ENCODE data around the gene WNK2.
A peak's percentile ranks its signal among the peaks of the same experiment; 100 is the strongest.

The WNK2 gene

GRCh38 chr9:93268551-93269314 lies 84.8 kb downstream of the WNK2 start:
- peak; percentile 96 for DNase-seq

DNA sequence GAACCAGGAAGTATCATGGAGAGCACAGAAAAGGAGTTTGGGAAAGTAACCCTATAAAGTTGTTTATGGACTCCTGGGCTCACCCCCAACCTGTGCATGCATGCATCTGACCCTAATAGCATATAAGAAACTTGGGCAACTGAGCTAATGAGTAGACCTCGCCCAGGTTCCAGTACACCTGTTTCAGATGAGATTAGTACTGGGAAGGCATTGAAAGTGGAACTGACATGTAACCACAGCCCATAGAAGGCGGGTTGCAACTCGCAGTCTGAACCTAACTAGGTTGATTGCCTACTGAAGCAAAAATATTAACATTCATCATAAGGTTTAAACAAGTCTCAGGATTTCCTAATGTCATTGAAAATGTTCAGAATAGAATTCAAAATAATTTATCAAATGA lies 87.0 kb downstream of the WNK2 start:
- no peak for DNase-seq

DNA sequence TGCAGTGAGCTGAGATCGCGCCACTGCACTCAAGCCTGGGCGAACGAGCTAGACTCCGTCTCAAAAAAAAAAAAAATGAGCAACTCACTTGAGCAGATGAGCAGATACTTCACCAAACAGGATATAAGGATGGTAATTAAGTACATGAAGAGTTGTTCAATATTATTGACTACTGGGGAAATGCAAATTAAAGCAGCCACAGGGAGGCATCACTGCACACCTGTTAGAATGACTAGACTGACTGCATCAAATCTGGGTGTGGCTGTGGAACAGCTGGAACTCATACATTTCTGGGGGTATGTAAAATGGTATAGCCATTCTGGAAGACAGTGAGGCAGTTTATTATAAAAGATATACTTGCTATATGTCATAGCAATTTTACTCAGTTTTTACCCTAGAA lies 93.0 kb downstream of the WNK2 start:
- no peak for DNase-seq

DNA sequence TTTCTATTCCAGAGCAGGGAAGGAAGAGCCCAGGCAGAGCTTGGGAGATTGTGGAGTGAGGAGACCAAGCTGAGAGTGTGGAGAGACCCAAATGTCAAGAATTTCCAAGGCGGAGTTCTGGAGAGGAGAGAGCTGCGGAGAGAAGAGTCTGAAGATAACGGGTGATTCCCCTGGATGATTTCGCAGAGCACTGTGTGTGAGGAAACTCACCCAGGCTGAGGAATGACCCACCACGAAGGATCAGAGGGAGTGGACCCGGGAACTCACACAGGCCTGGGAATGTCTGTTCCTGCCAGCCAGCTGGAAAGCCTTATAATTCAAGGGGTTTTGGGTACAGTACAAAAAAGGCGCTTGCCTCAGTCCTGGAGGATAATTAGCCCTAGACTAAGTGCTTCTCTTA lies 94.2 kb downstream of the WNK2 start:
- DNase-seq, result no peak

DNA sequence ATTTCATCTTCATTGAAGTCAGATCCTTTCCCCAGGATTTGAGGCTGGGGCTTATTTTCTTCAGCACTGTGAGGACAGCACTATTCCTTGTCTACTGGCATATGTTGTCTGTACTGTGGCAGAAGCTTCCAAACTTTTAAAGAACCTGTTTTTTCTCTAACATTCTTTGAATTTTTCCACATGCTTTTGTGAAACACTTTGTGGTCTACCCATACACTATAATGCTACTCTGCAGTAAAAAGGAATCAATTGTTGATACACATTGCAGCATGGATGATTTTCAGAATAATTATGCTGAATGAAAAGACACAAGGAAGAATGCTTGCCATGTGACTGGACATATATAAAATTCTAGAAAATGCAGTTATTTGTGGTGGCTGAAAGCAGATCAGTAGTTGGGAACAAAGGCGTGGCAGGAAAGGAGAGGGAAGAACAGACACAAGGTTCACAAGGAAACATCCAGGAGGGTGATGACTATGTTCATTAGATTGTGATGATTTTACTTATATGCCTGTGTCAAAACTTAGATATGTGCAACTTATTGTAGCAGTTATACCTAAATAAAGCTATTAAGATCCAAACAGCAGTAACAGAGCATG lies 96.8 kb downstream of the WNK2 start:
- no peak for DNase-seq

- DNase-seq, result peak; percentile 49
Measured at GRCh38 chr9:93286252-93287188, 102.6 kb downstream of the WNK2 start.

DNA sequence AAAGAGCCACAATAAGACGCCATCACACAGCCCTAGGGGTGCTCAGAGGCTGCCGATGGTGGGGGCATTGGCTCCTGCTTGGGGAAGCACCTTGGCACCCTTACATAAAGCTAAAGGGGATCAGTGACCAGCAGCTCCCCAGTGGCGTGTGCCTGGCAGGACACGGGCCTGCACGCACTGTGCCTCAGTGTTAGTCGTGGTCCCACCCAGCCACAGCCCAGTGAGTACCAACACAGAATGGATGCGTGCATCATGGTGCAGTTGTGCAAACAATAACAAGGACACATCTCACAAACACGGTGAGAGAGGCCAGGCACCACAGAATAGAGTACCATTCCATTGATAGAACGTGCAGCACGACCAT lies 103.2 kb downstream of the WNK2 start:
- no peak for DNase-seq

DNA sequence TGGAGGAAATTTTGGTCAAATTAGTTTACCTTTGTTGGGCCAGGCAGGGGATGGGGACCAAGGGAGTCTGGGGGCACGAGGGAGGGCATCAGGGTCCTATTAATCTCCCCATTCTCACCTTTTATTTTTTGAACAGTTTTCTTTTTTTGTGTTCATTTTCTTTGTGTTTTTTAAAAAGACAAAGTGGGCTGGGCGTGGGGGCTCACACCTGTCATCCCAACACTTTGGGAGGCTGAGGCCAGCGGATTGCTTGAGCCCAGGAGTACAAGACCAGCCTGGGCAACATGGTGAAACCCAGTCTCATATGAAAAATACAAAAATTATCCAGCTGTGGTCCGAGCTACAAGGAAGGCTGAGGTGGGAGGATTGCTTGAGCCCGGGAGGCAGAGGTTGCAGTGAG lies 103.7 kb downstream of the WNK2 start:
- no peak for DNase-seq

DNA sequence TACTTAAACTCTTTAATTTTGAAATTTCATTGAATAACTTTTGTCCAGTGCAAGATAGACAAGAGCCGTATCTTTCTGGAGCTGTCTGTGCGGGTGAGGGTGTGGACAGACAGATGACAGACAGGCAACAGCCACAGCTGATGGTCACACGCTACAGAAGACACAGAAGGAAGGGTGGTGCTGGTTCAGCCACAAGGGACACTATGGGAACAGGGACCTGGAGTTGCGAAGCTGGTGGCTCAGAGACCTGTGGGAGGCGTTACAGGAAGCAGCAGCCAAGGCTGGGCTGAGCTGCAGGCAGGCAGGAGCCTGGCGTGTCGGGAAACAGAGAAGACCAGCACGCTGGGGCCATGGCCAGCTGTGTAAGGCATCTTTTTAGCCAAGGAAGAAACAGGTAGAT lies 104.4 kb downstream of the WNK2 start:
- DNase-seq, result no peak

- no peak for DNase-seq
Measured at GRCh38 chr9:93288891-93289883, 105.2 kb downstream of the WNK2 start.

DNA sequence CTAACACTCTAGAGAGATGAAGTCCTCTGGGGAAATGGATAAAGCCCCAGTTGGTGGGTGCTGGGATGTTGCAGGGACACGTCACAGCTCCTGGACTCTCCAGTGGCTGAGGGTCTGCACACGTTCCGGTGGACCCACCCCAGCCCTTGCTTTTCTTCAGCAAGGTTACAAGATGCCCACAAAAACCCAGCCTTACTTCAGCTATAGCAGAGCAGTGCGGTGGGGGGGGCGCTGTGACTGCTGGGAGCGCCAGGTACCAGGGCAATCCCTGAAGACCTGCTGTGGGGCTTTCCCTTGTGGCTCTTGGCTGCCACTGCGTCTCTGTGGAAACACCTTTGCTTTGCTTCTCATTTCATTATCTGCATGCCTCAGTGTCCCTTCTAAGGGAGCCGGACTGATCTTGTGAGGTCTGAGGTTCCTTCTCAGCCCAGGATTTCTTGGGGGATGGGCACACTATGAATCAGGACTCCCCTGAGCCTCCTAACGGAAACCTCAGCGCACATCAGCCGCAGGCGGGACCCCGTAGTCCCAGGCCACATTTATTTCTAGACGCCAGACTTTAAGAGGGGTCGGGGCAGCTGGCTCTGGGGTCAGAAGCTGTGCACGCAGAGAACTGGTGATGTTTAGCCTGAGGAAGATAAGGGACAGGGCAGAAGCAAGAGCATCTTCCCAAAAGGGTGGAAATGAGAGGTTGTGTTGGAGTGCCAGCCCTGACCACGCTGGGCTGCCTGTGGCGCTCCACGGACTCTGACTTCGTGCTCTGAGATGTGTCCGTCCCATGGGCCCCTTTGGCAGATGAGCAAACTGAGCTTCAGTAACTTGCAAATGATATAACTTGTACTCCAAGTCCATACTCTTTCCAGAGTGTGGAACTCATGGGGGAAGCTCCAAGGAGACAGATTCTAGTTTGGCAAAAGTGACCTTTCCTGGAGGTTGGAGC lies 106.8 kb downstream of the WNK2 start:
- no peak for DNase-seq

- DNase-seq, result no peak
Measured at GRCh38 chr9:93291536-93292287, 107.8 kb downstream of the WNK2 start.

DNA sequence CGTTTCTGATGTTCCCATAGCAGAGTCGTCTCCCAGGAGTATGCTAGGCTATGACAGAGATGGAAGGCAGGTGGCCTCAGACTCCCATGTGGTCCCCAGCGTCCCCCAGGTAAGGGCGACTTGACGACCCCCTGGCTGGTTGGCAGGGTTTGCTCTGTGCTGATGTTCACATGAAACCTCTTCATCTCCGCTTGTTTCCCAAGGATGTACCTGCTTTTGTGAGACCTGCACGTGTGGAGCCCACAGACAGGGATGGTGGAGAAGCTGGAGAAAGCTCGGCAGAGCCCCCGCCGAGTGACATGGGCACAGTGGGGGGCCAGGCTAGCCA lies 108.3 kb downstream of the WNK2 start:
- DNase-seq, result no peak

DNA sequence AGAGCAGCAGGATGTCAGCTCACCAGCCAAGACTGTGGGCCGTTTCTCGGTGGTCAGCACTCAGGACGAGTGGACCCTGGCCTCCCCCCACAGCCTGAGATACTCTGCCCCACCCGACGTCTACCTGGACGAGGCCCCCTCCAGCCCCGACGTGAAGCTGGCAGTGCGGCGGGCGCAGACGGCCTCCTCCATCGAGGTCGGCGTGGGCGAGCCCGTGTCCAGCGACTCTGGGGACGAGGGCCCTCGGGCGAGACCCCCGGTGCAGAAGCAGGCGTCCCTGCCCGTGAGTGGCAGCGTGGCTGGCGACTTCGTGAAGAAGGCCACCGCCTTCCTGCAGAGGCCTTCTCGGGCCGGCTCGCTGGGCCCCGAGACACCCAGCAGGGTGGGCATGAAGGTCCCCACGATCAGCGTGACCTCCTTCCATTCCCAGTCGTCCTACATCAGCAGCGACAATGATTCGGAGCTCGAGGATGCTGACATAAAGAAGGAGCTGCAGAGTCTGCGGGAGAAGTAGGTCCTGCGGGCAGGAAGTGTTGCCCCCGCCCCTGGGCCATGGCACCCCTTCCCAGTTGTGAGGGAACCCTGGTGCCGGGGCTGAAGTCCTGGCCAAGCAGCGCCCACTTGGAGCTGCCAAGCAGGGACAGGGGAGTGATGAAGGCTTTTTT lies 108.9 kb downstream of the WNK2 start:
- no peak for DNase-seq

GRCh38 chr9:93294011-93294410 lies 110.1 kb downstream of the WNK2 start:
- DNase-seq, result no peak

- no peak for DNase-seq
Measured at GRCh38 chr9:93295031-93295430, 111.1 kb downstream of the WNK2 start.

DNA sequence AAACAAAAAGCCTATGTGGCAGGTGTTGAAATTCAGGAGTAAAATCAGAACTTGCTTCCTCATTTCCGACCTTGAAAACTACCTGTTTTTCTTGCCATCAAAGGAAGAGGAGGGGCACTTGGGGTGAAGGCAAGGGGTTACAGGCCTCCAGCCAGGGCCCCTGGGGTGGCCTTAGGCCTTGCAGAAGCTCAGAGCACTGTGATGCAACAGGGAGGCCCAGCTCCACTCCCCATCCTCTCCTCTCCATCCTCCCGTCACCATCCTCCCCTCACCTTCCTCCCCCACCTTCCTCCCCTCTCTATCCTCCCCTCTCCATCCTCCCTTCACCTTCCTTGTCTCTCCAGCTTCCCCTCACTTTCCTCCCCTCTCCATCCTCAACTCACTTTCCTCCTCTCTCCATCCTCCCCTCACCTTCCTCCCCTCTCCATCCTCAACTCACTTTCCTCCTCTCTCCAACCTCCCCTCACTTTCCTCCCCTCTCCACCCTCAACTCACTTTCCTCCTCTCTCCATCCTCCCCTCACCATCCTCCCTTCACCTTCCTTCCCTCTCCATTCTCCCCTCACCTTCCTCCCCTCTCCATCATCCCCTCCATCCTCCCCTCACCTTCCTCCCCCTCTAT lies 111.6 kb downstream of the WNK2 start:
- no peak for DNase-seq

- no peak for DNase-seq
Measured at GRCh38 chr9:93296889-93297480, 113.0 kb downstream of the WNK2 start.

Data from NCI-H1105 treated with DMSO at 0.1 percent for 48 hours (cell line).